Activated T-helper 2 cell treated with anti-CD3 and anti-CD28 coated beads, Interferon-gamma antibody, Interleukin-2, Interleukin-4, amounts not matched to agents 10 μg/mL and 5 μg/mL and 100 μg/mL, durations not matched to agents 14 hours and 24 hours and 36 hours (primary cell): ENCODE results near the gene C1orf87. TPM values are rescaled to one million over a fixed set of nuclear protein-coding genes. Genes with fewer than 3 reads are reported as not detected.
"Not testable (repeated sequence)": the region's sequence is repeated elsewhere in the genome, so short reads cannot be mapped to it uniquely, and the experiment has no call there.

Source experiments
- DNase-seq: peaks from one replicate; pipeline ENCODE4 v3.0.0; 2021; ENCODE audit warnings: low spot score
- H3K27ac Mint-ChIP-seq: one replicate; pipeline ENCODE4 v1.8.0; 2021; ENCODE audit warnings: mixed read lengths
- H3K27me3 Mint-ChIP-seq: one replicate; pipeline ENCODE4 v1.8.0; 2021; ENCODE audit warnings: low read depth, mixed read lengths
- H3K36me3 Mint-ChIP-seq: one replicate; pipeline ENCODE4 v1.8.0; 2021; ENCODE audit warnings: low read depth, mixed read lengths
- H3K4me1 Mint-ChIP-seq: one replicate; pipeline ENCODE4 v1.8.0; 2021; ENCODE audit warnings: low read depth, mixed read lengths
- H3K4me3 Mint-ChIP-seq: one replicate; pipeline ENCODE4 v1.8.0; 2021; ENCODE audit warnings: low read depth, mild to moderate bottlenecking, moderate library complexity, mixed read lengths
- H3K9me3 Mint-ChIP-seq: one replicate; pipeline ENCODE4 v1.8.0; 2021; ENCODE audit warnings: mixed read lengths
- intact Hi-C: fragments of 100-400 bp; cut with micrococcal nuclease; formaldehyde crosslinking; loops from one replicate; pipeline ENCODE4 v1.15.1; 2023
- total RNA-seq: library from RNA; stranded (reverse); gene quantifications from 2 replicates; pipeline ENCODE4 v1.2.3, GENCODE V29; 2022

The C1orf87 gene
- total RNA-seq, 1 donor from 2014 or later, result not detected

DNA sequence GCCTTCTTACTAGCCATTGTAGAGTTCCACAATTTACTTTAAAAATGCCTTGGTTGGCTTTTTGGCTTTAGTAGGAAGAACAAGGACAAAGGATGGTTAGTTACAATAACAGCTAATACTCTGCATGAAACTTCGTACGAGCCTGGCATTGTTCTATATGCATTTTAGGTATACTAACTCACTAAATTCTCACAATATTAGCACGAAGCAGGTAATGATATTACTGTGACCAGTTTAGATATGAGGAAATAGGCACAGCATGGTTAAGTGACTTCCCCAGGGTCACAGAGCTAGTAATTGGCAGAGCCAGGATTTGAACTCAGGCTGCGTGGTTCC, 96.5 kb downstream of the C1orf87 start:
- DNase-seq, result no peak
- intact Hi-C loops, result loop anchor here (5.0 to 10.0 kb wide), 2 partner anchors 1068 to 1875 kb away; no protein-coding TSS in a partner anchor
- Mint-ChIP-seq H3K4me3 (no peak overlapping the region), H3K9me3 (no peaks in the 10 kb centered on the region), H3K27ac (no peak overlapping the region), H3K27me3 (peaks cover 21% of the 10 kb centered on the region), H3K4me1 (no peaks in the 10 kb centered on the region), H3K36me3 (no peaks in the 10 kb centered on the region)

DNA sequence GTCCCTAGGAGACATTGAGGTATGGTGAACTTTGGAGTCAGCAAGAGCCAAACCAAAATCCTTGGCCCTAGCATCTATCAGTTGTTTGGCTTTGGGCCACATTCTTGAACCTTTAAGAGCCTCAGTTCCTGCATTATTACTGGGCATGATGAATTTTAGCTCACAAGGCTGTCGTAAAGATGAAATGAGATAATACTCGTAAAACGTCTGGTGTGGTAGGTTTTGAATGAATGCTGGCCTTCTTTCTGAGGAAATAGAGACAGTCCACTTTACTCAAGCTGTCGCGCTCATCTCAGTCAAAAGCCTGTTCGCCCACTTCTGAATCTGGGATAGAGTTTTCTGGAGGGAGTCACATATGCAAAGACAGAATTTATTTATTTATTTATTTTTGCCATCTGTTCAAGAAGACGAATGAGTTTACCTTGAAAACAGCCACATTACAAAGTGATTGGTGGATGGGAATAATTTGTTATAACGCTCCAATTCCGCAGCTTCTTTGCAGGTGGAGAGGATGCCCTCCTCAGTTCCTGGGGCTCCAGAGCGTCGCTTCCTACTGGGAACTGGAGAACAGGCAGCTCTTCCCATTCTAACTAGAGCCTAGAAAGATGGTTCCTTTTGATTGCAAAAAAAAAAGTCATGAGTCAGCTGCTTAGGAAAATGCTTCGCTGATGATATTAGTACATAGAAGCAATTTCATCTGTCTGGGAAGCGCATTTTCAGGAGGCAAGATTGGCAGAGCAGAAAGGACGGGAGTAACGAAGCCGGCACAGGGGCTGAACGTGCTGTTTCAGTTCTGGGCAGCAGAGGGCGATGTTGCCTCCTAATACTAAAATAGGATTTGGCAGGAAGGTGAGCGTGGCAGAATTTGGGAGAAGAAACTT, 97.1 kb downstream of the C1orf87 start:
- intact Hi-C loops, result loop anchor here (5.0 to 10.0 kb wide), 2 partner anchors 1068 to 1876 kb away; no protein-coding TSS in a partner anchor
- DNase-seq, result no peak
- Mint-ChIP-seq H3K36me3 (no peaks in the 10 kb centered on the region), H3K27me3 (peaks cover 21% of the 10 kb centered on the region), H3K4me1 (no peaks in the 10 kb centered on the region), H3K4me3 (no peak overlapping the region), H3K9me3 (no peaks in the 10 kb centered on the region), H3K27ac (no peak overlapping the region)

DNA sequence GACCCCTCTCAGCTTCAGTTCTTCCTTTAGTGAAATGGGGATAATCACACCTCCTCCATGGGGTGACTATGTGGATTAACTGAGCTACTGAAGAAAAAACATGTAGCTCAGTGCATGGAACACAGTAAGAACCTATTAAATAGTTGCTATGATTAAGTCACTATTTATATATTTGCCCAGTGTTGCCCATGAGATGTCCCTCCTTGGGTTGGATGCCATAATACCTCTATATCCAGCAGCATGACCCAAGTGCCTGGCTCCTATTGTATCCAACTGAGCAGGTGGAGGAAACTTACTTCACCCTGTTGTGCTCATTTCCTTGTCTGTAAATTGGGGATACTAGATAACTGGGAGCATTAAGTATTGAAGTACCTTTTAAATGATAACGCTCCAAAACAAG, 99.9 kb downstream of the C1orf87 start:
- H3K27ac Mint-ChIP-seq, result no peak overlapping the region

DNA sequence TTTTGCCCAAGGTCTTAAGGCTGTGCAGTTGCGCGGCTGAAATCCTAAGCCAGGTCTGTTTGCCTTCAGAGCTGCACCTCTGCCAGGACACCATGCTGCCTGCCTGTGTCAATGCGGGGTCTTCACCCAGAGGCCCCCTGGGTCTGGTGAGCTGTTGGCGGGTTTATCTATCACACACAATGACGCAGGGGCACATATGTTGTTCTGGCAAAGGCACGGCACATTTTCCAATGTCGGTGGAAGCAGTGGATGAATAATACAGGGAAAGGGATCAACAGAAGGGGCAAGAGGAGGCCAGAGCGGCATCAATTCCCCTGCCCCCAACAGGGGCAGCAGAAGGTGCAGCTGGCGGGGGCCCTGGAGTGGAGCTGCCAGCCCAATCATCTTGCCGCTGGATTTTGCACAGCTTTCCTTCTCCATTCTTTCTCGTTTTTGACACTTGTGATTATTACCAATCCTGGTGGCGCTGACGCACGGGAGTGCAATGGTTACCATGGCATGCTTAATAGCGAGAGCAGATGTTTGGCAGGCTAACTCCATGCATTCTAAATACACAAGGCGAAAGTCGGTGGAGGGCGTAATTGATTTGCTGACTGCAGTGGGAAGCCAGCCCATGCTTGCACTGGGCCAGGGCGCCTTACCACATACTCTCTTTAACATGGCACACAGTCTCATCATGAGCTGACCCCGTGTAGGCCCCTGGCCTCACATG, 101.2 kb downstream of the C1orf87 start:
- Mint-ChIP-seq H3K27ac (no peak overlapping the region), H3K27me3 (peaks cover 24% of the 10 kb centered on the region), H3K4me3 (no peak overlapping the region), H3K9me3 (no peaks in the 10 kb centered on the region), H3K36me3 (no peaks in the 10 kb centered on the region), H3K4me1 (no peaks in the 10 kb centered on the region)
- no peak for DNase-seq
- intact Hi-C loops, result loop anchor here (5.0 to 10.0 kb wide), 2 partner anchors 1072 to 1480 kb away; no protein-coding TSS in a partner anchor

More for the DNA sequence above, 99.9 kb downstream of the C1orf87 start:
- intact Hi-C loops, result loop anchor here (5.0 to 10.0 kb wide), 2 partner anchors 1071 to 1479 kb away; no protein-coding TSS in a partner anchor
- Mint-ChIP-seq H3K36me3 (no peaks in the 10 kb centered on the region), H3K9me3 (no peaks in the 10 kb centered on the region), H3K27me3 (peaks cover 23% of the 10 kb centered on the region), H3K4me3 (no peak overlapping the region), H3K4me1 (no peaks in the 10 kb centered on the region)
- no peak for DNase-seq

DNA sequence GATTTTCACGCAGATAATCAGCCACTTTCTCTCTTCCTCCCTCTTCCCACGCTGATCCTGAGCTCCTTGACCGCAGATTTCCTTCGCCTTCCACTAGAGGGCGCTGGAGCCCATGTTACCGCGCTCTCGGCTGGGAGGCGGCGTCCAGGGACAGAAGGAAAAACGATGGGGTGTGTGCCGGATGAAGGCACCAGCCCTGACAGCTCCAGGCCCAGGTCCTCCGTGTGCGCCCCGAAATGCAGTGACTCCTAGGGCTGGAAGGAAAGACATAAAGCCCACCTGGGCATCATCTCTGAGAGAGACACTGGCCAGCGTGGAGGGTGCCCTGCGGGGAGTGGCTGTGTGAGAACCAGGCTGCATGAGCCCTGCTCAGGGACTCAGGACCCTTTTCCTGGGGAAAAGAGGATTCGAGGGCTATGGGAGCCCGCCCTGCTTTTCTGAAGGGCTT, 102.1 kb downstream of the C1orf87 start:
- no peaks in the 10 kb centered on the region for H3K4me1 Mint-ChIP-seq
- H3K9me3 Mint-ChIP-seq, result no peaks in the 10 kb centered on the region
- intact Hi-C loops, result loop anchor here (5.0 to 10.0 kb wide), 2 partner anchors 1073 to 1481 kb away; no protein-coding TSS in a partner anchor
- no peaks in the 10 kb centered on the region for H3K36me3 Mint-ChIP-seq
- DNase-seq, result peak; percentile 19
- H3K27me3 Mint-ChIP-seq, result peaks cover 27% of the 10 kb centered on the region
- no peak overlapping the region for H3K4me3 Mint-ChIP-seq
- no peak overlapping the region for H3K27ac Mint-ChIP-seq

DNA sequence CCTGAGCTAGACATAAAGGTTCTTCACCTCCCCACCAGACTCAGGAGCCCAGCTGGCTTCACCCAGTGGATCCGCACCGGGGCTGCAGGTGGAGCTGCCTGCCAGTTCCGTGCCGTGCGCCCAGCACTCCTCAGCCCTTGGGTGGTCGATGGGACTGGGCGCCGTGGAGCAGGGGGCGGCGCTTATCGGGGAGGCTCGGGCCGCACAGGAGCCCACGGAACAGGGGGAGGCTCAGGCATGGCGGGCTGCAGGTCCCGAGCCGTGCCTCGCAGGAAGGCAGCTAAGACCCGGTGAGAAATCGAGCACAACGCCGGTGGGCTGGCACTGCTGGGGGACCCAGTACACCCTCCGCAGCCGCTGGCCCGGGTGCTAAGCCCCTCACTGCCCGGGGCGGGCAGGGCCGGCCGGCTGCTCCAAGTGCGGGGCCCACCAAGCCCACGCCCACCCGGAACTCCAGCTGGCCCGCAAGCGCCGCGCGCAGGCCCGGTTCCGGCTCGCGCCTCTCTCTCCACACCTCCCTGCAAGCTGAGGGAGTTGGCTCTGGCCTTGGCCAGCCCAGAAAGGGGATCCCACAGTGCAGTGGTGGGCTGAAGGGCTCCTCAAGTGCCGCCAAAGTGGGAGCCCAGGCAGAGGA, 103.9 kb downstream of the C1orf87 start:
- H3K27me3 Mint-ChIP-seq, result peaks cover 18% of the 10 kb centered on the region
- H3K36me3 Mint-ChIP-seq, H3K4me3 Mint-ChIP-seq, H3K9me3 Mint-ChIP-seq, DNase-seq, H3K27ac Mint-ChIP-seq, H3K4me1 Mint-ChIP-seq: not testable (repeated sequence)
- intact Hi-C loops, result loop anchor here (5.0 to 10.0 kb wide), 2 partner anchors 1075 to 1483 kb away; no protein-coding TSS in a partner anchor

DNA sequence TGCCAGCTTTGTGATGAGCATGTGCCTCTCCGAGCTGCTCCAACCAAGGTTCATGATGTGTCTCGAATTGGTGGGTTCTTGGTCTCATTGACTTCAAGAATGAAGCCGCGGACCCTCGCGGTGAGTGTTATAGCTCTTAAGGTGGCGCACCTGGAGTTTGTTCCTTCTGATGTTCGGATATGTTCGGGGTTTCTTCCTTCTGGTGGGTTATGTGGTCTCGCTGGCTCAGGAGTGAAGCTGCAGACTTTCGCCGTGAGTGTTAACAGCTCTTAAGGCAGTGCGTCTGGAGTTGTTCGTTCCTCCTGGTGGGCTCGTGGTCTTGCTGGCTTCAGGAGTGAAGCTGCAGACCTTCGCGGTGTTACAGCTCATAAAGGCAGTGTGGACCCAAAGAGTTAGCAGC, 104.8 kb downstream of the C1orf87 start:
- peaks cover 14% of the 10 kb centered on the region for H3K27me3 Mint-ChIP-seq
- H3K4me1 Mint-ChIP-seq, DNase-seq, H3K9me3 Mint-ChIP-seq, intact Hi-C loops, H3K36me3 Mint-ChIP-seq, H3K27ac Mint-ChIP-seq, H3K4me3 Mint-ChIP-seq: not testable (repeated sequence)

DNA sequence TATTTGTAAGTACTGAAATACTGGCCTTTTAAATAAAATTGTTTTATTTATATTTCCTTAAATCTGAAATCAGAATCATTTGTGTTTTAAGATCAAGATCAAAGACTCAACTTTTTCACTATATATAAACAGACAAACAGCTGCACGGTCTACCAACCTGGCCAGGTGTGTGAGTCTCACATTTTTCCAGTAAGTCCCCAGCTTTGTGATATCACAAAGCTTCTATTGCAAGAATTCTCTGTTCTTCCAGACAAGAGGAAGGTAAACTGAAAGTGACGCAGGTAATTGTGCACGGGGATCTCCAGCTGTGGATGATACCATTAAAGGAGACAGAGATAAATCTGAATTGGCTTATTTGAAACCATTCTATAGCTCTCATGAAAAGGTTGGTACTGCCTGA, 105.8 kb downstream of the C1orf87 start:
- H3K4me1 Mint-ChIP-seq, result no peaks in the 10 kb centered on the region
- no peak for DNase-seq
- no peaks in the 10 kb centered on the region for H3K36me3 Mint-ChIP-seq
- no peaks in the 10 kb centered on the region for H3K9me3 Mint-ChIP-seq
- intact Hi-C loops, result no loop called here
- H3K27me3 Mint-ChIP-seq, result peaks cover 12% of the 10 kb centered on the region
- no peak overlapping the region for H3K4me3 Mint-ChIP-seq
- H3K27ac Mint-ChIP-seq, result no peak overlapping the region

DNA sequence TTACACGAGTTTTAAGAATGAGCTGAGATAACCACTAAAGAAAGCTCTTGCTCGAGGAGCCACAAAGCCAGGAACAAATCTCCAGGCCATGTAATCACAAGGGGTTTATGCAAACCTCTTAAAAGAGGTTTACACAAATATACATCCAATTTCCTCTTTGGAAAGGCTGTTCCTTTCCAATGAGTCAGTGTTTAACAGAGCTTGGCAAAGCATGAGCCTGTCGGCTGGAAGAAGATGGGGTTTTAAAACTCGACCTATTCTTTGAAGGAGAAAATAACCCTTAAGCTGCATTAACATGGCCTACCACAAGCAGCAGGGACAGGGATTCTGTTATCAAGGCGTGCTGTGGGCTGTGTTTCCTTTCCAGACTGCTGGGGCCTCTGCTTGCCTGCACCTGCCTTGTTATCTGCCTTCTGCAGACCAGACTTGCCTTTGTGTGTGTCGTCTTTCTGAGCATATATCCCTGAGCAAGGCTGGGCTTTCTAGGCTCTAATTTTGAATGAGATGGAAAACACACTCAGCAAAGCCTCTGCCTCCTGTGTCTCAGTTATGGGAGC, 106.4 kb downstream of the C1orf87 start:
- DNase-seq, result no peak
- no peak overlapping the region for H3K27ac Mint-ChIP-seq
- H3K4me1 Mint-ChIP-seq, result no peaks in the 10 kb centered on the region
- H3K4me3 Mint-ChIP-seq, result no peak overlapping the region
- no peaks in the 10 kb centered on the region for H3K9me3 Mint-ChIP-seq
- H3K27me3 Mint-ChIP-seq, result peaks cover 12% of the 10 kb centered on the region
- intact Hi-C loops, result no loop called here
- H3K36me3 Mint-ChIP-seq, result no peaks in the 10 kb centered on the region

DNA sequence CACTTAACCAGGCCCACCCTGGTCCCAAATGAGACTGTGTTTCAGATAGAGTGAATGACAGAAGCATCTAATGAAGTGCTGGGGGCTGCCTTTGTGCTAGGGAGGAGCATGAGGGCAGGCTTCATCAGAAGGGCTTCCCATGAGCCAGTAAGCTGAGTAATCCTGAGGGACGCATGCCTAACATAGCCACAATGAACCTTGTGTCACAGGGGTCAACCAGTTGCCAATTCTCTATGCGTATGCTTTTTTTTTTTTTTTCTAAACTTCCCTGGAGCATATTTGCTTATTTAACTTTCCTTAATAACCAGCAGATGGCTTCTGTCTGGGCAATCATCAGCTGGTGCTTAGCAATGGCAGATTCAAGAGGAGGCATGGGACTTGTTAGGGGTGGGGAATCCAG, 121.5 kb downstream of the C1orf87 start:
- DNase-seq, result no peak
- Mint-ChIP-seq H3K36me3 (no peaks in the 10 kb centered on the region), H3K4me3 (no peak overlapping the region), H3K27ac (no peak overlapping the region), H3K9me3 (no peaks in the 10 kb centered on the region), H3K4me1 (no peaks in the 10 kb centered on the region), H3K27me3 (peaks cover 1% of the 10 kb centered on the region)
- intact Hi-C loops, result no loop called here

DNA sequence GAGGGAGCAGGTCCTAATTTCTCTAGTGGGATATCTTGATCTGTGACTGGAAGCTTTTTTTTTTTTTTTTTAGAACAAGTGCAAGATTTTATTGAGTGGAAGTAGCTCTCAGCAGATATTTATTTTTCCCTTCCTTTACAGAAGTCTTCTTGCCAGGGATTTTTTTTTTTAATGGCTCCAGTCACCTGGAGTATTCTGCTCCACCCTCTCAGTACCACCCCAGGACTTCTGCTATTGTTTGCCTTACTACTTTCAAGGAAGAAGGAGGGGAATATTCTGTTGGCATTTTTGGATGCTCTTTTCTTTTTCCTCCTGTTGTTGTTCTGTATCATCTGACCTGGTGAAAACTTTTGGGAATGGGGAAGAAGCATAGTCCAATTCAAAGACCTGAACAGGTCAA, 123.9 kb downstream of the C1orf87 start:
- no peaks in the 10 kb centered on the region for H3K36me3 Mint-ChIP-seq
- no peaks in the 10 kb centered on the region for H3K9me3 Mint-ChIP-seq
- peaks cover 1% of the 10 kb centered on the region for H3K27me3 Mint-ChIP-seq
- no peaks in the 10 kb centered on the region for H3K4me1 Mint-ChIP-seq
- no peak overlapping the region for H3K4me3 Mint-ChIP-seq
- intact Hi-C loops, result no loop called here
- no peak overlapping the region for H3K27ac Mint-ChIP-seq
- DNase-seq, result no peak

DNA sequence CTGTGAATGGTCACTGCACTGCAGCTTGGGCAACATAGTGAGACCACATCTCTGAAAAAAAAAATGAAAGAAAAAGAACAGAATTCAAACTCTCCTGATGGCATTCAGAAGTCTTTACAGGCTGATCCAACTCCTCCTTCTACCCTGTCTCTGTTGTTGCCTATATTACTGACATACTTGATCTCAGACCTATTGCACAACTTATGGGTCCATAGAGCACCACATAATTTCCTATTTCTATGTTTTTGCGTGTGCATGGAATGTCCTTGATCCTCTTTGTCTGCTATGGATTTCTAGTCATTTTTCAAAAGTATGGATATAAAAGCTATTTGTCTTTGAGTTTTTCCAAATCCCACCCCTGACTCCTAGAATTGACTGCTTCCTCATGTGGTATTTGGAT, 124.6 kb downstream of the C1orf87 start:
- H3K36me3 Mint-ChIP-seq, result no peaks in the 10 kb centered on the region
- no peak overlapping the region for H3K27ac Mint-ChIP-seq
- DNase-seq, result no peak
- peaks cover 1% of the 10 kb centered on the region for H3K27me3 Mint-ChIP-seq
- no peak overlapping the region for H3K4me3 Mint-ChIP-seq
- intact Hi-C loops, result no loop called here
- H3K4me1 Mint-ChIP-seq, result no peaks in the 10 kb centered on the region
- H3K9me3 Mint-ChIP-seq, result no peaks in the 10 kb centered on the region
